A549 (cell line): ENCODE measurements around the gene NELFE. TPM values are rescaled to one million over a fixed set of nuclear protein-coding genes. Genes with fewer than 3 reads are reported as not detected.
A peak's percentile ranks its signal among the peaks of the same experiment; 100 is the strongest.

Experiments
- ATAC-seq, 2 experiments: fragments of 200-7000 bp in 1 of 2; fragments of >200 bp in 1 of 2; cut with Nextera tagmentation in 1 of 2; cut with Tn5 transposase in 1 of 2; 3 replicates each; pipeline versions ENCODE4 v1.8.0 to v1.9.1; 2018 to 2020; ENCODE audit warnings: mild to moderate bottlenecking in 1 of 2, moderate library complexity in 1 of 2
- CTCF ChIA-PET: fragments of 300-600 bp; sonication (Branson Sonifier 250); formaldehyde crosslinking; extraction: SDS; loops from one replicate; lab custom pipeline; 2021; ENCODE audit warnings: antibody characterized with exemption, inconsistent platforms; lab: Yijun Ruan, JAX
- POLR2A ChIA-PET: fragments of 350-600 bp; formaldehyde crosslinking; extraction: SDS; loops from one replicate; lab custom pipeline; 2021; ENCODE audit warnings: antibody characterized with exemption, inconsistent platforms; lab: Yijun Ruan, JAX
- DNase-seq, 2 experiments: peaks; one replicate each; pipeline versions ENCODE4 v3.0.0 to v3.0.0-alpha.2; 2011 to 2016; ENCODE audit warnings: low read depth in 1 of 2, low spot score in 1 of 2
- FAIRE-seq: peaks from 2 replicates; lab custom pipeline; 2011; peaks lifted over from hg19 to GRCh38; lab: Jason Lieb, UNC
- H3K27ac ChIP-seq, 2 experiments: fragments of >200 bp; sonication (Bioruptor Twin); formaldehyde crosslinking; 3 replicates each; pipeline ENCODE4 v1.5.1; 2016 to 2017
- H3K4me1 ChIP-seq: fragments of >200 bp; sonication (Bioruptor Twin); formaldehyde crosslinking; 3 replicates; pipeline ENCODE4 v1.6.1; 2016
- H3K4me2 ChIP-seq: fragments of >200 bp; sonication (Bioruptor Twin); formaldehyde crosslinking; 3 replicates; pipeline ENCODE4 v1.6.1; 2016
- H3K4me3 ChIP-seq: fragments of >200 bp; sonication (Bioruptor Twin); formaldehyde crosslinking; 3 replicates; pipeline ENCODE4 v1.5.1; 2016
- H3K9me3 ChIP-seq: fragments of >200 bp; sonication (Bioruptor Twin); formaldehyde crosslinking; 3 replicates; pipeline ENCODE4 v1.6.1; 2016
- BHLHE40 ChIP-seq: IDR thresholded peaks from 2 replicates; pipeline ENCODE4 v1.6.1; 2012; ENCODE audit warnings: low read depth, low read length, inconsistent platforms
- CBX8 ChIP-seq: fragments of 200-600 bp; sonication (generic); IDR thresholded peaks from 2 replicates; pipeline ENCODE4 v1.6.1; 2016
- EP300 ChIP-seq, 2 experiments: fragments of >200 bp; sonication (Bioruptor Twin); formaldehyde crosslinking; IDR thresholded peaks; 2 replicates in 1 of 2; 3 replicates in 1 of 2; pipeline ENCODE4 v1.6.1; 2016 to 2017
- FOSL2 ChIP-seq, 2 experiments: fragments of 450-650 bp in 1 of 2; fragments of >200 bp in 1 of 2; sonication (Bioruptor Twin) in 1 of 2; formaldehyde crosslinking; IDR thresholded peaks; 2 replicates each; pipeline versions ENCODE4 v1.5.0 to v1.6.1; 2016 to 2020; ENCODE audit warnings: mild to moderate bottlenecking in 1 of 2, moderate library complexity in 1 of 2
- FOXS1 ChIP-seq: fragments of 250-450 bp; sonication (Bioruptor Pico); IDR thresholded peaks from 2 replicates; pipeline ENCODE4 v1.5.0; 2020; ENCODE audit warnings: mild to moderate bottlenecking, moderate library complexity
- GATA3 ChIP-seq: IDR thresholded peaks from 2 replicates; pipeline ENCODE4 v1.6.1; 2012; ENCODE audit warnings: borderline replicate concordance
- HDAC2 ChIP-seq: fragments of 200-600 bp; sonication (generic); IDR thresholded peaks from 2 replicates; pipeline ENCODE4 v1.6.1; 2016
- HEYL ChIP-seq: fragments of 250-450 bp; sonication (Bioruptor Pico); IDR thresholded peaks from 2 replicates; pipeline ENCODE4 v1.8.0; 2021; ENCODE audit warnings: mild to moderate bottlenecking, moderate library complexity
- HOXB13 ChIP-seq: fragments of 250-450 bp; sonication (Bioruptor Pico); IDR thresholded peaks from 2 replicates; pipeline ENCODE4 v1.5.0; 2020; ENCODE audit warnings: low read depth, mild to moderate bottlenecking, moderate library complexity
- RARB ChIP-seq: fragments of 250-450 bp; sonication (Bioruptor Pico); IDR thresholded peaks from 2 replicates; pipeline ENCODE4 v1.8.0; 2021; ENCODE audit warnings: mild to moderate bottlenecking, moderate library complexity
- RCOR1 ChIP-seq: fragments of 150-350 bp; IDR thresholded peaks from 2 replicates; pipeline ENCODE4 v1.6.1; 2014; ENCODE audit warnings: antibody characterized with exemption, low read length, low read depth
- SMC3 ChIP-seq: fragments of >200 bp; sonication (Bioruptor Twin); formaldehyde crosslinking; IDR thresholded peaks from 3 replicates; pipeline ENCODE4 v1.6.1; 2018; ENCODE audit warnings: inconsistent platforms
- SREBF2 ChIP-seq: fragments of 450-650 bp; IDR thresholded peaks from 2 replicates; pipeline ENCODE4 v1.6.1; 2014; ENCODE audit warnings: mild to moderate bottlenecking, moderate library complexity
- ZC3H11A ChIP-seq: fragments of 450-650 bp; IDR thresholded peaks from 2 replicates; pipeline ENCODE4 v1.6.1; 2014; ENCODE audit warnings: antibody characterized with exemption, mild to moderate bottlenecking
- ZNF302 ChIP-seq: fragments of 250-450 bp; sonication (Bioruptor Pico); IDR thresholded peaks from 2 replicates; pipeline ENCODE4 v1.9.0; 2021; ENCODE audit warnings: inconsistent platforms, mild to moderate bottlenecking, moderate library complexity
- ZSCAN20 ChIP-seq: fragments of 250-450 bp; sonication (Bioruptor Pico); IDR thresholded peaks from 2 replicates; pipeline ENCODE4 v1.8.0; 2022; ENCODE audit warnings: mild to moderate bottlenecking, moderate library complexity
- whole genome bisulfite sequencing: methylation state at CpG from one replicate; pipeline ENCODE4 v1.1.6; 2017; ENCODE audit errors: missing lambda C conversion rate; 5-methylcytosine and 5-hydroxymethylcytosine counted together
- polyA plus RNA-seq, 4 experiments: library from polyadenylated mRNA; depleted of rRNA in 3 of 4; stranded (reverse); fragments of >200 nt; fragmentation: RNase III in 1 of 4; extraction: RNeasy Plus Mini Kit Qiagen cat#74134 plus additional on column Dnase treatment in 1 of 4; gene quantifications; 2 replicates in 3 of 4; 3 replicates in 1 of 4; pipeline ENCODE4 v1.2.3, GENCODE V29; 2011 to 2017
- TF ChIP-seq, protein P1 (sequence below): fragments of 250-450 bp; sonication (Bioruptor Pico); IDR thresholded peaks from 2 replicates; pipeline ENCODE4 v1.5.0; 2020; ENCODE audit warnings: low read depth, mild to moderate bottlenecking, moderate library complexity
- TF ChIP-seq, protein P2 (sequence below): IDR thresholded peaks from 2 replicates; pipeline ENCODE4 v1.6.1; 2012
- TF ChIP-seq, protein P3 (sequence below): IDR thresholded peaks from 2 replicates; pipeline ENCODE4 v1.6.1; 2012; ENCODE audit warnings: low read depth, borderline replicate concordance
- TF ChIP-seq, protein P4 (sequence below): fragments of 200-600 bp; sonication (generic); IDR thresholded peaks from 2 replicates; pipeline ENCODE4 v1.6.1; 2016; ENCODE audit warnings: antibody characterized with exemption, mild to moderate bottlenecking, moderate library complexity

NELFE gene
- polyA plus RNA-seq, 2 of the 4 experiments (the other 2 are of a cell fraction), result 64.2 to 72.4 TPM

DNA sequence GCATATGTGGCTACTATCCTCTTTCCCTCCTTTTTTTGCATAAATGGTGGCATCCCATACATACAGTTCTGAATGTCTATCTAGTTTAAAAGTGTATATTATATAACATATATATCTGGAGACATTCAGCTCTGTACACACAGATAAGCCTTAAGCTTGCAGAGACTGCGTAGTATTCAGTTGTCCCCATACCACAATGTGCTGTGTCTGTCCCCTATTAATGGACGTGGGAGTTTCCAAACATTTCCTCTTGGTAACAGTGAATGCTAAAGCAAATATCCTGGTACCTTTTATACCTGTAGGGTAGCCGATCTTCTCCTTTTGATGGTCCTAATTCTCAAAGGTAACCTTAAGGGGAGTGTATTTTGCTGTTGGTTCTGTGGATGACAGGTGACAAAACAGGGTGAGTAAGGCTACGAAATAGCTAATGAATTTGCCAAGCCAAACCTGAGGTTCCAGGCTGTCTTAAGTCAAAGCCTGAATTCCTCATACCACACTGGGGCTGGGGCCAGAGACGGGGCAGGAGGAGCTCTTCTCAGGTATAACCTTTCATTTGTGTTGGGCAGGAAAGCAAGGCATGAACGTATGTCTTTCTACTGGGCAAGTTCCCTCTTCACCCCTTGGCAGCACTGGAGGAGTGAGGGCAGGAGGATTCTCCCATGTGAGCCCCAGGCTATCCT, 39.0 kb downstream of the NELFE start:
- no peak for FAIRE-seq
- Histone ChIP-seq H3K4me2 (no peak overlapping the region), H3K27ac (peak overlapping the region in 1 of 2 experiments; percentile 61; a peak in 3 of 6 replicates), H3K4me3 (no peak overlapping the region), H3K4me1 (peaks cover 14% of the 10 kb centered on the region), H3K9me3 (no peaks in the 10 kb centered on the region)
- ATAC-seq, result no peak
- CTCF ChIA-PET, result no interaction called here
- DNase-seq, result no peak
- 82% methylated on average over 6 of the region's 6 CpGs for WGBS
- TF ChIP-seq FOXS1 (CRISPR knock-in tag), result no peak
- POLR2A ChIA-PET, result interaction anchor here (0.8 kb wide), 1 partner anchor 18 kb away, joined by 3 read pairs; the partner anchor contains the start of gene ZBTB12

DNA sequence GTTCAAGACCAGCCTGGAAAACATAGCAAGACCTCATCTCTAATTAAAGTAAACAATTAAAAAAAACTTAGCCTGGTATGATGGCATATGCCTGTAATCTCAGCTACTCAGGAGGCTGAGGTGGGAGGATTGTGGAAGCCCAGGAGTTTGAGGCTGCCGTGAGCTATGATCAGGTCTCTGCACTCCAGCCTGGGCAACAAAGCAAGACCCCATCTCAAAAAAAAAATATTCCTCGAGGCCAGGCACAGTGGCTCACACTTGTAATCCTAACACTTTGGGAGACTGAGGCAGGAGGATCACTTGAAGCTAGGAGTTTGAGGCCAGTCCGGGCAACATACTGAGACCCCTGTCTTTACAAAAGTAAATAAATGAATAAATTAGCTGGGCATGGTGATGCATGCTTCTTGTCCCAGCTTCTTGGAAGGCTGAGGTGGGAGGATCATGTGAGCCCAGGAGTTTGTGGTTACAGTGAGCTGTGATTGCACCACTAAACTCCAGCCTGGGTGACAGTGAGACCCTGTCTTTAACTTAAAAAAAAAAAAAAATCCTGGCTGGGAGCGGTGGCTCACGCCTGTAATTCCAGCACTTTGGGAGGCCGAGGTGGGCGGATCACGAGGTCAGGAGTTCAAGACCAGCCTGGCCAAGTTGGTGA, 40.6 kb downstream of the NELFE start:
- Histone ChIP-seq H3K27ac (no peak overlapping the region), H3K4me1 (peaks cover 14% of the 10 kb centered on the region), H3K4me3 (no peak overlapping the region), H3K9me3 (no peaks in the 10 kb centered on the region), H3K4me2 (no peak overlapping the region)
- TF ChIP-seq BHLHE40 (no peak), ZSCAN20 (no peak), HEYL (no peak), EP300 (IDR thresholded peaks at IDR 0.05) (no peak), ZC3H11A (no peak), RCOR1 (no peak), SMC3 (no peak), CBX8 (no peak), FOXS1 (CRISPR knock-in tag) (no peak), ZNF302 (CRISPR knock-in tag) (no peak), RARB (no peak), HDAC2 (no peak), HOXB13 (CRISPR knock-in tag) (no peak), GATA3 (no peak)
- TF ChIP-seq, protein P1, sequence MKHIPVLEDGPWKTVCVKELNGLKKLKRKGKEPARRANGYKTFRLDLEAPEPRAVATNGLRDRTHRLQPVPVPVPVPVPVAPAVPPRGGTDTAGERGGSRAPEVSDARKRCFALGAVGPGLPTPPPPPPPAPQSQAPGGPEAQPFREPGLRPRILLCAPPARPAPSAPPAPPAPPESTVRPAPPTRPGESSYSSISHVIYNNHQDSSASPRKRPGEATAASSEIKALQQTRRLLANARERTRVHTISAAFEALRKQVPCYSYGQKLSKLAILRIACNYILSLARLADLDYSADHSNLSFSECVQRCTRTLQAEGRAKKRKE, result no peak
- TF ChIP-seq, protein P2, sequence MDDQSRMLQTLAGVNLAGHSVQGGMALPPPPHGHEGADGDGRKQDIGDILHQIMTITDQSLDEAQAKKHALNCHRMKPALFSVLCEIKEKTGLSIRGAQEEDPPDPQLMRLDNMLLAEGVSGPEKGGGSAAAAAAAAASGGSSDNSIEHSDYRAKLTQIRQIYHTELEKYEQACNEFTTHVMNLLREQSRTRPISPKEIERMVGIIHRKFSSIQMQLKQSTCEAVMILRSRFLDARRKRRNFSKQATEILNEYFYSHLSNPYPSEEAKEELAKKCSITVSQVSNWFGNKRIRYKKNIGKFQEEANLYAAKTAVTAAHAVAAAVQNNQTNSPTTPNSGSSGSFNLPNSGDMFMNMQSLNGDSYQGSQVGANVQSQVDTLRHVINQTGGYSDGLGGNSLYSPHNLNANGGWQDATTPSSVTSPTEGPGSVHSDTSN, result no peak
- FAIRE-seq (no peak), DNase-seq (no peak), ATAC-seq (no peak)
- WGBS, result 72% methylated on average over 8 of the region's 8 CpGs
- CTCF ChIA-PET, result interaction anchor here (0.6 to 2.1 kb wide), 3 partner anchors 34 to 205 kb away, joined by 3 to 6 read pairs (median 5); partner anchors contain the start of gene SLC44A4
- POLR2A ChIA-PET, result no interaction called here

DNA sequence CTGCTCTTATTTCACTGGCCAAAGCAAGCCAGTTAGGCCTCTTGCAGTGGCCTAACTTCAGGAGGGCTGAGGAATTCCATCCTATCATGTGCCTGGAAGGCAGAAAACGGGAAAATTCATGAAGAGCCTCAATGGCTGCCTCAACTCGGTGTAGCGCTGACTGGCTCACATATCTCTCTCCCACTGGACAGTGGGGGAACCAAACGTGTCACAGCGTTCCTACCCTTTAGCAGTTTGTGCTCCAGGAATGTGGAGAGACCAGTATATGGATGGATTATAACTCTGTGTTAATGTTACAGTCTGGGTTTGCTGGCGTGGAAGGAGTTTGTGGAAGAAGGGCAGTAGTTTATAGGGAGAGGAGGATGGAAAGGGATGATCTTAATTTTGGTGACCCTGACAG, 43.0 kb downstream of the NELFE start:
- 83% methylated on average over 6 of the region's 6 CpGs for WGBS
- H3K9me3 ChIP-seq, result no peaks in the 10 kb centered on the region
- no peak overlapping the region for H3K4me2 ChIP-seq
- ATAC-seq, result 0 out of 6 replicates have a peak, but pooled peaks of 1 of the 2 experiments have one; percentile 24
- ChIA-PET CTCF (interaction anchor here (0.7 kb wide), 1 partner anchor 18 kb away, joined by 4 read pairs; no protein-coding TSS in a partner anchor), POLR2A (no interaction called here)
- no peak for DNase-seq
- no peak for FAIRE-seq
- no peak overlapping the region for H3K4me3 ChIP-seq
- peaks cover 17% of the 10 kb centered on the region for H3K4me1 ChIP-seq
- TF ChIP-seq CBX8 (no peak), FOSL2 (IDR thresholded peaks at IDR 0.05) (no peak), FOSL2 (CRISPR knock-in tag; IDR thresholded peaks at IDR 0.05) (no peak), SREBF2 (no peak)
- TF ChIP-seq, protein P3, sequence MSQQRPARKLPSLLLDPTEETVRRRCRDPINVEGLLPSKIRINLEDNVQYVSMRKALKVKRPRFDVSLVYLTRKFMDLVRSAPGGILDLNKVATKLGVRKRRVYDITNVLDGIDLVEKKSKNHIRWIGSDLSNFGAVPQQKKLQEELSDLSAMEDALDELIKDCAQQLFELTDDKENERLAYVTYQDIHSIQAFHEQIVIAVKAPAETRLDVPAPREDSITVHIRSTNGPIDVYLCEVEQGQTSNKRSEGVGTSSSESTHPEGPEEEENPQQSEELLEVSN, result no peak
- TF ChIP-seq, protein P4, sequence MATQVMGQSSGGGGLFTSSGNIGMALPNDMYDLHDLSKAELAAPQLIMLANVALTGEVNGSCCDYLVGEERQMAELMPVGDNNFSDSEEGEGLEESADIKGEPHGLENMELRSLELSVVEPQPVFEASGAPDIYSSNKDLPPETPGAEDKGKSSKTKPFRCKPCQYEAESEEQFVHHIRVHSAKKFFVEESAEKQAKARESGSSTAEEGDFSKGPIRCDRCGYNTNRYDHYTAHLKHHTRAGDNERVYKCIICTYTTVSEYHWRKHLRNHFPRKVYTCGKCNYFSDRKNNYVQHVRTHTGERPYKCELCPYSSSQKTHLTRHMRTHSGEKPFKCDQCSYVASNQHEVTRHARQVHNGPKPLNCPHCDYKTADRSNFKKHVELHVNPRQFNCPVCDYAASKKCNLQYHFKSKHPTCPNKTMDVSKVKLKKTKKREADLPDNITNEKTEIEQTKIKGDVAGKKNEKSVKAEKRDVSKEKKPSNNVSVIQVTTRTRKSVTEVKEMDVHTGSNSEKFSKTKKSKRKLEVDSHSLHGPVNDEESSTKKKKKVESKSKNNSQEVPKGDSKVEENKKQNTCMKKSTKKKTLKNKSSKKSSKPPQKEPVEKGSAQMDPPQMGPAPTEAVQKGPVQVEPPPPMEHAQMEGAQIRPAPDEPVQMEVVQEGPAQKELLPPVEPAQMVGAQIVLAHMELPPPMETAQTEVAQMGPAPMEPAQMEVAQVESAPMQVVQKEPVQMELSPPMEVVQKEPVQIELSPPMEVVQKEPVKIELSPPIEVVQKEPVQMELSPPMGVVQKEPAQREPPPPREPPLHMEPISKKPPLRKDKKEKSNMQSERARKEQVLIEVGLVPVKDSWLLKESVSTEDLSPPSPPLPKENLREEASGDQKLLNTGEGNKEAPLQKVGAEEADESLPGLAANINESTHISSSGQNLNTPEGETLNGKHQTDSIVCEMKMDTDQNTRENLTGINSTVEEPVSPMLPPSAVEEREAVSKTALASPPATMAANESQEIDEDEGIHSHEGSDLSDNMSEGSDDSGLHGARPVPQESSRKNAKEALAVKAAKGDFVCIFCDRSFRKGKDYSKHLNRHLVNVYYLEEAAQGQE, result no peak
- H3K27ac ChIP-seq, result no peak overlapping the region
